Measurements from ENCODE around the gene SLC15A3.

The SLC15A3 gene

DNA sequence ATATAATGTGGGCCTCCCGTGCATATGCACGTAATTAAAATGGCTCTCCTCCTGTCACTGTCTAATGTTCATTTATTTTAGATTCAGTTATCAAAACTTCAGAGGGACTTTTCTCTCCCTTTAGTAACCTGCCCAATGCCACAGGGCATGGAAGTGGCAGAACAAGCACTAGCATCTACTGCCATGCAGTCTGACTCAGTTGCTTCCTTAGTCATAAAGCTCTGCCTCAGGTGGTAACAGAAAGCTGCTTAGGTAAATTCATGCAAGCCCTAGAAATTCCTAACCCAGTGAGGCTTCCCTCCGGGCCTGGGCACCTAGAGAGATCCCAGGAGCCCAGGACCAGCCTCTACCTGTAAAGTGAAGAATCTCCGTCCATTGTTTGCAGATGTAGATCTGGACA is 54.5 kb downstream of the SLC15A3 start:
- no peak overlapping the region for H3K14ac ChIP-seq (ENCODE audit: low read length)
- H4K91ac ChIP-seq (ENCODE audit: low read depth, low read length, poor library complexity): no peak overlapping the region
- H2AFZ ChIP-seq (ENCODE audit: low read length): no peak overlapping the region
- no peaks in the 10 kb centered on the region for H3K4me1 ChIP-seq (ENCODE audit: control insufficient read depth in 2 of 2, insufficient read depth in 1 of 2, low read depth in 1 of 2, low read length in 2 of 2)
- no peak overlapping the region for H3K4ac ChIP-seq (ENCODE audit: low read length)
- H3K4me2 ChIP-seq (ENCODE audit: insufficient read depth, low read length, poor library complexity, severe bottlenecking): no peak overlapping the region
- peaks cover under 1% of the 10 kb centered on the region for H3K79me1 ChIP-seq (ENCODE audit: low read depth, low read length)
- WGBS, 2 donors (ENCODE audit: extremely low coverage in 2 of 2, insufficient read length in 2 of 2, insufficient replicate concordance in 1 of 2): no CpG with 5 or more reads among the region's 4 CpGs
- H3K27me3 ChIP-seq (ENCODE audit: control insufficient read depth in 3 of 3, insufficient read depth in 3 of 3, low read depth in 1 of 3, low read length in 3 of 3): no peaks in the 10 kb centered on the region
- no peak overlapping the region for H3K27ac ChIP-seq (replicated peaks; ENCODE audit: low read length)
- no peaks in the 10 kb centered on the region for H3K9me3 ChIP-seq (replicated peaks in 1 of 2; ENCODE audit: control insufficient read depth in 2 of 2, insufficient read depth in 1 of 2, low read depth in 1 of 2, low read length in 2 of 2)
- no peak overlapping the region for H3K18ac ChIP-seq (ENCODE audit: low read length)
- H3K23ac ChIP-seq (ENCODE audit: low read depth, low read length, poor library complexity): no peak overlapping the region
- H2AK5ac ChIP-seq (ENCODE audit: low read depth, low read length): no peak overlapping the region
- no peak for DNase-seq (ENCODE audit: low spot score)
- no peak overlapping the region for H4K8ac ChIP-seq (ENCODE audit: low read depth, low read length)
- no peak overlapping the region for H2BK12ac ChIP-seq (ENCODE audit: low read length)
- H3K36me3 ChIP-seq (replicated peaks in 1 of 2; ENCODE audit: control insufficient read depth in 2 of 2, insufficient read depth in 2 of 2, low read length in 2 of 2): peaks cover 57 to 98% of the 10 kb centered on the region in 2 donors
- H2BK120ac ChIP-seq (ENCODE audit: low read depth, low read length): no peak overlapping the region
- no peak overlapping the region for H2BK15ac ChIP-seq (ENCODE audit: low read length)
- no peak overlapping the region for H2BK5ac ChIP-seq (ENCODE audit: low read length)
- no peak overlapping the region for H3K9ac ChIP-seq (ENCODE audit: low read depth, low read length, poor library complexity)
- no peak overlapping the region for H3K4me3 ChIP-seq (ENCODE audit: low read length in 2 of 2)

DNA sequence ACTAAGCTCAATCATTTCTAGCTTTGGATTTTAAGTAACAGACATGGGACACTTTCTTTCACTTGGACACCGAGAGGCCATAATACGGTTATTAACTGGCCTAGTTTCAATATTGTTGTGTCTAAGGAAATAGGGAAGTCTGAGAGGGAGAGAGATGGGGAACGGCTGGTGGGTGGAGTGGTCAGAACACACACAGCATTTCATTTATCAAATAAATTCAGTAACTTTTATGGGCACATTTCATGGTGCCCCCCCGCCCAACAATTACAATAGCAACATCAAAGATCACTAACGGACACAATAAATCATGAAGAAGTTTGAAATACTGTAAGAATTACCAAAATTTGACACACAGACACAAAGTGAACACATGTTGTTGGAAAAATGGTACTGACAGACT is 56.3 kb downstream of the SLC15A3 start:
- H2BK120ac ChIP-seq (ENCODE audit: low read depth, low read length): no peak overlapping the region
- no peaks in the 10 kb centered on the region for H3K27me3 ChIP-seq (ENCODE audit: control insufficient read depth in 3 of 3, insufficient read depth in 3 of 3, low read depth in 1 of 3, low read length in 3 of 3)
- H3K36me3 ChIP-seq (replicated peaks in 1 of 2; ENCODE audit: control insufficient read depth in 2 of 2, insufficient read depth in 2 of 2, low read length in 2 of 2): peaks cover 48 to 97% of the 10 kb centered on the region in 2 donors
- no peaks in the 10 kb centered on the region for H3K4me1 ChIP-seq (ENCODE audit: control insufficient read depth in 2 of 2, insufficient read depth in 1 of 2, low read depth in 1 of 2, low read length in 2 of 2)
- H4K8ac ChIP-seq (ENCODE audit: low read depth, low read length): no peak overlapping the region
- no peak overlapping the region for H3K14ac ChIP-seq (ENCODE audit: low read length)
- no peak overlapping the region for H2BK12ac ChIP-seq (ENCODE audit: low read length)
- DNase-seq (ENCODE audit: low spot score): no peak
- no peak overlapping the region for H3K9ac ChIP-seq (ENCODE audit: low read depth, low read length, poor library complexity)
- no peak overlapping the region for H2AK5ac ChIP-seq (ENCODE audit: low read depth, low read length)
- H3K4me3 ChIP-seq (ENCODE audit: low read length in 2 of 2): no peak overlapping the region
- no peak overlapping the region for H2BK5ac ChIP-seq (ENCODE audit: low read length)
- no peak overlapping the region for H4K91ac ChIP-seq (ENCODE audit: low read depth, low read length, poor library complexity)
- no peak overlapping the region for H3K4me2 ChIP-seq (ENCODE audit: insufficient read depth, low read length, poor library complexity, severe bottlenecking)
- H2BK15ac ChIP-seq (ENCODE audit: low read length): no peak overlapping the region
- no peak overlapping the region for H3K27ac ChIP-seq (replicated peaks; ENCODE audit: low read length)
- H3K18ac ChIP-seq (ENCODE audit: low read length): no peak overlapping the region
- no peaks in the 10 kb centered on the region for H3K9me3 ChIP-seq (replicated peaks in 1 of 2; ENCODE audit: control insufficient read depth in 2 of 2, insufficient read depth in 1 of 2, low read depth in 1 of 2, low read length in 2 of 2)
- H3K79me1 ChIP-seq (ENCODE audit: low read depth, low read length): no peaks in the 10 kb centered on the region
- no peak overlapping the region for H3K4ac ChIP-seq (ENCODE audit: low read length)
- WGBS, 2 donors (ENCODE audit: extremely low coverage in 2 of 2, insufficient read length in 2 of 2, insufficient replicate concordance in 1 of 2): no CpG with 5 or more reads among the region's 5 CpGs
- H2AFZ ChIP-seq (ENCODE audit: low read length): no peak overlapping the region
- H3K23ac ChIP-seq (ENCODE audit: low read depth, low read length, poor library complexity): no peak overlapping the region

DNA sequence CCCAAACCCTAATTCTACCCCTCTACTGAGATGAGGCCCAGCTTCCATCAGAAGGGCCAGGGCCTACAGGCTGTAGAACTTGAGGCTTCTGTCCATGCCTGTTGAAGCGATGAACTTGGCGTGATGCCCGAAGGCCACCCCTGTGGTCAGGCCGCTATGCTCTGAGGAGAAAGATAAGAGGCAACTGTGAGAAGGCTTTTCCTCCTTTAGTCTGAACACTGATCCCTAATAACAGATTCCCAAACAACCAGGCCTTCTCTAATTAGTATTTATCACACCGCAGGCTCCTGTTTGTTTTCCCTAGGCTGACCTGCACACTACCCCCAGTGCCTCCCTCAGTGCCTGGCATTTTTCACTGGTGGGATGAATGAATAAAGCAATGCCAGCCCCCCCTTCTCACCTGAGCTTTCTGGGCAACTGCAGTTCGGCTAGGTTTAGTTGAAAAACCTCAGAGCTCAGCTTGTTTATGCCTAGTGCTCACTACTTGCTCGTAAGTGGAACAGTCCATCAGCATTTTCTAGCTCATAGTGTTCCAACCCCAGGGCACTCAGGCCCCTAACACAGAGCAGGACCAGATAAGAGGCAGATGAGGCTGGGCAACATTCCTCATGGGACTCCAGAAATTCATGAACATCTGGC is 60.8 kb downstream of the SLC15A3 start:
- Histone ChIP-seq H3K4me2 (ENCODE audit: insufficient read depth, low read length, poor library complexity, severe bottlenecking) (no peak overlapping the region), H2BK15ac (ENCODE audit: low read length) (no peak overlapping the region), H3K79me1 (ENCODE audit: low read depth, low read length) (no peaks in the 10 kb centered on the region), H3K4me3 (ENCODE audit: low read length in 2 of 2) (no peak overlapping the region), H2AFZ (ENCODE audit: low read length) (no peak overlapping the region), H3K18ac (ENCODE audit: low read length) (no peak overlapping the region), H3K23ac (ENCODE audit: low read depth, low read length, poor library complexity) (no peak overlapping the region), H3K4me1 (ENCODE audit: control insufficient read depth in 2 of 2, insufficient read depth in 1 of 2, low read depth in 1 of 2, low read length in 2 of 2) (no peaks in the 10 kb centered on the region), H4K8ac (ENCODE audit: low read depth, low read length) (no peak overlapping the region), H3K14ac (ENCODE audit: low read length) (no peak overlapping the region), H3K9me3 (replicated peaks in 1 of 2; ENCODE audit: control insufficient read depth in 2 of 2, insufficient read depth in 1 of 2, low read depth in 1 of 2, low read length in 2 of 2) (no peaks in the 10 kb centered on the region), H3K4ac (ENCODE audit: low read length) (no peak overlapping the region), H2BK12ac (ENCODE audit: low read length) (no peak overlapping the region), H3K27ac (replicated peaks; ENCODE audit: low read length) (no peak overlapping the region), H2BK5ac (ENCODE audit: low read length) (no peak overlapping the region), H2BK120ac (ENCODE audit: low read depth, low read length) (no peak overlapping the region), H3K36me3 (replicated peaks in 1 of 2; ENCODE audit: control insufficient read depth in 2 of 2, insufficient read depth in 2 of 2, low read length in 2 of 2) (peaks cover 22 to 66% of the 10 kb centered on the region in 2 donors), H3K27me3 (ENCODE audit: control insufficient read depth in 3 of 3, insufficient read depth in 3 of 3, low read depth in 1 of 3, low read length in 3 of 3) (no peaks in the 10 kb centered on the region), H3K9ac (ENCODE audit: low read depth, low read length, poor library complexity) (no peak overlapping the region), H2AK5ac (ENCODE audit: low read depth, low read length) (no peak overlapping the region), H4K91ac (ENCODE audit: low read depth, low read length, poor library complexity) (no peak overlapping the region)
- no peak for DNase-seq (ENCODE audit: low spot score)
- WGBS, 2 donors (ENCODE audit: extremely low coverage in 2 of 2, insufficient read length in 2 of 2, insufficient replicate concordance in 1 of 2): no CpG with 5 or more reads among the region's 7 CpGs

DNA sequence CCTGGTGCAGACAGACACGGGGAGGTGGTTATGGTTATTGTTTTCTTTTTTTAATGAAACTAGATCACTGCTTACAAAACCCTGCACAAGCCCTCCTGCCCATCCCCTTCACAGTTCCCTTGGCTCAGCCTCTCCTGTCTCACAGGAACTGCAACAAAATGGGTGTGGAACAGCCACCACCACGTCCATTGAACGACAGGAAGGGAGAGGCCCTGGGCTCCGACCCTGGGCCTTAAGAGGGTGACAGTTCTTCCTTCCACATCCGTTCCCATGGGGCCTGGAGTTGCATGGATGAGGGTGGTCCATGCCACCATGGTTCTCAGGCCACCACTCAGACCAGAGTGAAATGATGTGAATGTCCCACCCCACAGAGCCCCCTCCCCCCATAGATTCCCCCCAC is 61.3 kb downstream of the SLC15A3 start:
- Histone ChIP-seq H4K91ac (ENCODE audit: low read depth, low read length, poor library complexity) (no peak overlapping the region), H3K79me1 (ENCODE audit: low read depth, low read length) (no peaks in the 10 kb centered on the region), H2AFZ (ENCODE audit: low read length) (no peak overlapping the region), H3K9me3 (replicated peaks in 1 of 2; ENCODE audit: control insufficient read depth in 2 of 2, insufficient read depth in 1 of 2, low read depth in 1 of 2, low read length in 2 of 2) (no peaks in the 10 kb centered on the region), H2AK5ac (ENCODE audit: low read depth, low read length) (no peak overlapping the region), H3K36me3 (replicated peaks in 1 of 2; ENCODE audit: control insufficient read depth in 2 of 2, insufficient read depth in 2 of 2, low read length in 2 of 2) (peaks cover 20 to 61% of the 10 kb centered on the region in 2 donors), H3K14ac (ENCODE audit: low read length) (no peak overlapping the region), H2BK5ac (ENCODE audit: low read length) (no peak overlapping the region), H3K18ac (ENCODE audit: low read length) (no peak overlapping the region), H2BK15ac (ENCODE audit: low read length) (no peak overlapping the region), H3K4me1 (ENCODE audit: control insufficient read depth in 2 of 2, insufficient read depth in 1 of 2, low read depth in 1 of 2, low read length in 2 of 2) (no peaks in the 10 kb centered on the region), H3K4me3 (ENCODE audit: low read length in 2 of 2) (no peak overlapping the region), H2BK120ac (ENCODE audit: low read depth, low read length) (no peak overlapping the region), H3K4me2 (ENCODE audit: insufficient read depth, low read length, poor library complexity, severe bottlenecking) (no peak overlapping the region), H3K27me3 (ENCODE audit: control insufficient read depth in 3 of 3, insufficient read depth in 3 of 3, low read depth in 1 of 3, low read length in 3 of 3) (no peaks in the 10 kb centered on the region), H4K8ac (ENCODE audit: low read depth, low read length) (no peak overlapping the region), H3K9ac (ENCODE audit: low read depth, low read length, poor library complexity) (no peak overlapping the region), H3K23ac (ENCODE audit: low read depth, low read length, poor library complexity) (no peak overlapping the region), H3K27ac (replicated peaks; ENCODE audit: low read length) (no peak overlapping the region), H3K4ac (ENCODE audit: low read length) (no peak overlapping the region), H2BK12ac (ENCODE audit: low read length) (no peak overlapping the region)
- DNase-seq (ENCODE audit: low spot score): no peak
- WGBS, 2 donors (ENCODE audit: extremely low coverage in 2 of 2, insufficient read length in 2 of 2, insufficient replicate concordance in 1 of 2): no CpG with 5 or more reads among the region's 5 CpGs

Measured in neuronal stem cell (in vitro differentiated cells).